Stimulated activated CD8-positive, alpha-beta memory T cell treated with anti-CD3 and anti-CD28 coated beads, Interleukin-12 subunit alpha, Interleukin-12 subunit beta, amount 100 ng/mL, for 24 hours (primary cell): ENCODE data around the gene LRMDA.

ENCODE experiments used
- DNase-seq: peaks from one replicate; pipeline ENCODE4 v3.0.0-alpha.2; 2020; ENCODE audit errors: extremely low read depth

The LRMDA gene

GRCh38 chr10:76395251-76395650 lies 963.8 kb downstream of the LRMDA start:
- DNase-seq = no peak

GRCh38 chr10:76396134-76396533 lies 964.7 kb downstream of the LRMDA start:
- DNase-seq = no peak

GRCh38 chr10:76397181-76398042 lies 966.0 kb downstream of the LRMDA start:
- DNase-seq = no peak

GRCh38 chr10:76398043-76398710 lies 966.8 kb downstream of the LRMDA start:
- no peak for DNase-seq

- DNase-seq = no peak
Measured at GRCh38 chr10:76399226-76399625, 967.8 kb downstream of the LRMDA start.

- no peak for DNase-seq
Measured at GRCh38 chr10:76401006-76401405, 969.6 kb downstream of the LRMDA start.

- no peak for DNase-seq
Measured at GRCh38 chr10:76403912-76404311, 972.5 kb downstream of the LRMDA start.

- no peak for DNase-seq
Measured at GRCh38 chr10:76404531-76404930, 973.1 kb downstream of the LRMDA start.

GRCh38 chr10:76405922-76406321 lies 974.5 kb downstream of the LRMDA start:
- DNase-seq = no peak

GRCh38 chr10:76408646-76409045 lies 977.2 kb downstream of the LRMDA start:
- DNase-seq = no peak

- DNase-seq = no peak
Measured at GRCh38 chr10:76411729-76412435, 980.5 kb downstream of the LRMDA start.

GRCh38 chr10:76415554-76415953 lies 984.1 kb downstream of the LRMDA start:
- DNase-seq = no peak

- DNase-seq = no peak
Measured at GRCh38 chr10:76416642-76417041, 985.2 kb downstream of the LRMDA start.

GRCh38 chr10:76420725-76421124 lies 989.3 kb downstream of the LRMDA start:
- DNase-seq = no peak

GRCh38 chr10:76422769-76423168 lies 991.3 kb downstream of the LRMDA start:
- DNase-seq = no peak

- no peak for DNase-seq
Measured at GRCh38 chr10:76428551-76429367, 997.3 kb downstream of the LRMDA start.

GRCh38 chr10:76429368-76430060 lies 998.1 kb downstream of the LRMDA start:
- no peak for DNase-seq

GRCh38 chr10:76430061-76430645 lies 998.7 kb downstream of the LRMDA start:
- no peak for DNase-seq

- no peak for DNase-seq
Measured at GRCh38 chr10:76432016-76433012, 1000.9 kb downstream of the LRMDA start.
